NCI-H2029 (cell line): ENCODE results near the gene STUB1.

ENCODE experiments used
- DNase-seq: peaks from one replicate; lab custom pipeline; 2025; lab: John Stamatoyannopoulos, UW

STUB1 gene

GRCh38 chr16:725463-726187 is 45.4 kb downstream of the STUB1 start:
- no peak for DNase-seq

GRCh38 chr16:726188-726437 is 45.9 kb downstream of the STUB1 start:
- DNase-seq = no peak

DNA sequence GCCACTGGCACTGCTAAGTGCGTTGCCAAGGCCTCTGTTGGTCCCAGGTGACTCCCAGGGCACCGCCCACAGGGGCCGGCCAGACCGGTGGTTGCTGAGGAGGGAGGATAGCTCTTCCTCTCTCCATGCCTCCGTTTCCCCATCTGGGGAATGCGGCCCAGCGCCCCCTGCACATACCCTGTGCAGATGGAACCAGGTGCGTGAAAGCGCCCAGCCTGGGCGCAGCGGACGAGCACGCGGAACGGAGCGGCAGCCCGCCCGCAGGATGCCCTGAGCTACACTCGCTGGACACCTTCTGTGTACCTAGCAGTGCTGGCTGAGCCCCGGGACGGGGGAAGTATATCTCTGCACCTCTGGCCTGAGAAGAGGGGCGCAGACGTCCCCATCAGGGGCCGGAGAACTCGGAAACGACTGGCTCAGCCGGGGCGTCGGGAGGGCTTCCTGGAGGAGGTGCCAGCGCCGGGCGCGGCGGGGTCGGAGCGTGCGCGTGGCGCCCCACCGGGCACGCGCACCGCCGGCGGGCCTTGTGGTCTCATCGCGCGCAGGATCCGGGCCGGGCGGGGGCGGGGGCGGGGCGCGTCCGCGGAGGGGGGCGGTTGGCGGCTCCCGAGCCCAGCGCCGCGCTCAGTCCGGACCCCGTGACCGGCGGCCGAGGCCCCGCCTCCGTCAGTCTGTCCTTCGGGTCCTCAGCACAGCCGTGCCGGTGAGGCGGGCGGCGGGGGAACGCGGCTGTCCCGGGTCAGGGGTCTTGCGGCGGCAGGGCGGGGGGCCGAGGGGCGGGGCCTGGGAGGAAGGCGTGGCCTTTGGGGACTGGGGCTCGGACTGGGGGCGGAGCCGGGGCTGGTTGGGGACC is 46.5 kb downstream of the STUB1 start, which contains the start of the genes CCDC78 and HAGHL:
TSS of gene CCDC78 (minus strand) at position 6 of the 853 bp plus-strand sequence. CDS start 76 bp downstream, outside the sequence.
TSS of gene HAGHL (plus strand) at position 669 of the 853 bp plus-strand sequence. CDS start 404 bp downstream, outside the sequence.
- DNase-seq = no peak

GRCh38 chr16:727291-727977 is 47.2 kb downstream of the STUB1 start:
- no peak for DNase-seq

- DNase-seq = peak; percentile 40
Measured at GRCh38 chr16:728131-728889, 48.1 kb downstream of the STUB1 start.

- DNase-seq = no peak
Measured at GRCh38 chr16:728890-729744, 48.9 kb downstream of the STUB1 start.

- DNase-seq = no peak
Measured at GRCh38 chr16:729768-730665, 49.8 kb downstream of the STUB1 start.

DNA sequence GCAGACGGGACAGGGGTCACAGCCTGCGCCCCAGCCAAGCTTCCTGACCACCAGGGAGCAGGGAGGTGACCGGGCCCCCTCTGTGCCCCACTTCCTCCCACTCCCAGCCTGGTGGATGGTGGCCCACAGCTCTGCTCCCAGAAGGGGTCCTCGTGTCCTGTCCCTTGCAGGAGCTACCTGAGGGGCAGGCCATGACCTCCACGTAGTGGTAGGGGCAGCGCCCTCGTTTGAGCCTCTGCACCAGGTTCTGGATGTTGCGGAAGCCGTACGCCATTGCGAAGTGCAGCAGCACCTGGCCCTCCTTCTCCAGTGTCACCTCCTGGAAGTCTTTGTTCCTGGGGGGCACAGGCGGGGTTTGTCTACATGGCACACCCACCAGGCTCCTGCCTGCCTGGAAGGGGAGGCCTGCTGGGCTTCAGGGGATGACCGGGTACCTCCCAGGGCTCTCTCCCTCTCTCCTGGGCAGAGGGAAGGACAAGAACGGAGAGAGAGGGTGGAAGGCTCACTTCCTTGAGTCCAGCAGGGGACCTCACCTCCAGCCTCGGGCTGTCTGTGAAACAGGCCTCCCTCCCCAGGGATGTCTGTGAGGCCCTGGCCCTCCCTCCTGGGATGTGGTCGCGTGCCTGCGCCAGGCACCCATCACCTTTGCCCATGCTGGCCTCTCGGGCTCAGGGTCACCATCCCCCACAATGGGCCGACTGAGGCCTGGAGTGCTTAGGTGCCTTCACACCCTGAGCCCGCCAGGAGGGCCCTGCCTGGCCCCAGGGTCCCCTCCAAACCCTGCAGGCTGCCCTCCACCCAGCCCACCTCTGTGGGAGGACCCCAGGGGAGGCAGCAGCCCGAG is 50.7 kb downstream of the STUB1 start:
- DNase-seq = no peak

GRCh38 chr16:732332-732731 is 52.1 kb downstream of the STUB1 start:
- no peak for DNase-seq
